Subcutaneous adipose tissue (tissue), 4 donors: ENCODE measurements around the gene SNX6. TPM values are rescaled to one million over a fixed set of nuclear protein-coding genes. Genes with fewer than 3 reads are reported as not detected.

Experiments used
- total RNA-seq, 4 donors: library from RNA; depleted of rRNA; stranded (reverse); fragments of >200 nt; gene quantifications; one replicate each; pipeline ENCODE4 v1.1.0, GENCODE V29; 2016
- TF ChIP-seq, protein P1 (sequence below): fragments of 450-650 bp; IDR thresholded peaks from one replicate; pipeline ENCODE4 v1.5.1; 2016; ENCODE audit warnings: low read depth, mild to moderate bottlenecking, control low read depth, antibody characterized with exemption, moderate library complexity

Gene SNX6
- total RNA-seq, 4 donors from 2014 or later: 68.6 to 211 (median 156) TPM

DNA sequence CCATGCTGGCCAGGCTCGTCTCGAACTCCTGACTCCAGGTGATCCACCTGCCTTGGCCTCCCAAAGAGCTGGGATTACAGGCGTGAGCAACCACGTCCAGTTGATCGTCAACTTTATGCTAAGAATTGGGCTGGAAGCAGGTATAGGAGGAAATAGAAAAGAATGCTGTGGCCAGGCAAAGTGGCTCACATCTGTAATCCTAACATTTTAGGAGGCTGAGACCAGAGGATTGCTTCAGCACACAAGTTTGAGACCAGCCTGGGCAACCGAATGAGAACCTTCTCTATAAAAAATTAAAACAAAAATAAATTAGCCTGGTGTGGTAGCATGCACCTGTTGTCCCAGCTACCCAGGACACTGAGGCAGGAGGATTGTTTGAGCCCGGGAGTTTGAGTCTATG lies 37.1 kb upstream of the SNX6 start:
- TF ChIP-seq, protein P1, sequence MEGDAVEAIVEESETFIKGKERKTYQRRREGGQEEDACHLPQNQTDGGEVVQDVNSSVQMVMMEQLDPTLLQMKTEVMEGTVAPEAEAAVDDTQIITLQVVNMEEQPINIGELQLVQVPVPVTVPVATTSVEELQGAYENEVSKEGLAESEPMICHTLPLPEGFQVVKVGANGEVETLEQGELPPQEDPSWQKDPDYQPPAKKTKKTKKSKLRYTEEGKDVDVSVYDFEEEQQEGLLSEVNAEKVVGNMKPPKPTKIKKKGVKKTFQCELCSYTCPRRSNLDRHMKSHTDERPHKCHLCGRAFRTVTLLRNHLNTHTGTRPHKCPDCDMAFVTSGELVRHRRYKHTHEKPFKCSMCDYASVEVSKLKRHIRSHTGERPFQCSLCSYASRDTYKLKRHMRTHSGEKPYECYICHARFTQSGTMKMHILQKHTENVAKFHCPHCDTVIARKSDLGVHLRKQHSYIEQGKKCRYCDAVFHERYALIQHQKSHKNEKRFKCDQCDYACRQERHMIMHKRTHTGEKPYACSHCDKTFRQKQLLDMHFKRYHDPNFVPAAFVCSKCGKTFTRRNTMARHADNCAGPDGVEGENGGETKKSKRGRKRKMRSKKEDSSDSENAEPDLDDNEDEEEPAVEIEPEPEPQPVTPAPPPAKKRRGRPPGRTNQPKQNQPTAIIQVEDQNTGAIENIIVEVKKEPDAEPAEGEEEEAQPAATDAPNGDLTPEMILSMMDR: no peak

DNA sequence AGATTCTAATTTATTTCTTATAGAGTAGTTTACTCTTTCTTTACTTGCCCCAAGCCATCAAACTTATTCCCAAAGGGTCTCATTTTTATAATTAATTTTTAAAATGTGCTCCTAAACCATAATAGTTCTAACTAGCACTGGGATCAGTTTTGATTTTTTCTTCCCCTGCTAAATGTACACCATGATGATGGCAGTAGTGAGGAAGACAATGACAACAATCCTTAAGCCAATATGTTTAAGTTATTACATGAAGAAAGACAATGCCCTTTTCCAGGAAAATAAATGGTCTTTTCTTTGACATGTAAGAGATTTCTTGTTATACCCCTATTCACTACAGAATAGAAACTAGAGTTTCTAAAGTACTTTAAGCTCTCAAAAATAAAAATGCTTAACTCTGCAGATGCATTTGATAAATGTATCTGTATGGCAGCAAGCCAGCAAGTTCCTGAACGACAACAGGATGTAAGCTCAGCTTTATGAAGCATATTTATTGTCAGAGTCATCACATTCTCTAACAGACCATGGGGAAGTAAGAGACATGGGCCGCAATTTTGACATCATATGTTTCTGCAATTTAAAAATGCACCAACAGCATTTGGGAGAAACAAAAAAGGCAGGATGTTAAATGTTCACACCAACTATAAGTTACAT lies 36.0 kb upstream of the SNX6 start:
- TF ChIP-seq, protein P1: no peak

DNA sequence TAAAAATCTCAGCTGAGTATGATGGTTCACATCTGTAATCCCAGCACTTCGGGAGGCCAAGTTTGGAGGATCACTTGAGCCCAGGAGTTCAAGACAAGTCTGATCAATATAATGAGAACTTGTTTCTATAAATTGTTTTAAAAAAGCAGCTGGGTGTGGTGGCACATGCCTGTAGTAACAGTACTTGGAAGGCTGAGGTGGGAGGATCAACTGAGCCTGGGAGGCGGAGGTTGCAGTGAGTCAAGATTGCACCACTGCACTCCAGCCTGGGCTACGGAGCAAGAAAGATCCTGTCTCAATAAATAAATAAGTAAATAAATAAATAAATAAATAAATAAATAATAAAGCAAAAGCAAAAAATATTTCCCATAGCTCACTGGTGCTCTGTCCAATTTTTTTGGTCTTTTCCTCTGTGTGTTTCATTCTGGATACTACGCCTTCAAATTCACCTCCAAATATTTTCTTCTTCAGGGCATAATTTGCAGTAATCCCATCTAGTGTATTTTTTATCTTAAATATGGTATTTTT lies 32.7 kb upstream of the SNX6 start:
- TF ChIP-seq, protein P1: no peak

DNA sequence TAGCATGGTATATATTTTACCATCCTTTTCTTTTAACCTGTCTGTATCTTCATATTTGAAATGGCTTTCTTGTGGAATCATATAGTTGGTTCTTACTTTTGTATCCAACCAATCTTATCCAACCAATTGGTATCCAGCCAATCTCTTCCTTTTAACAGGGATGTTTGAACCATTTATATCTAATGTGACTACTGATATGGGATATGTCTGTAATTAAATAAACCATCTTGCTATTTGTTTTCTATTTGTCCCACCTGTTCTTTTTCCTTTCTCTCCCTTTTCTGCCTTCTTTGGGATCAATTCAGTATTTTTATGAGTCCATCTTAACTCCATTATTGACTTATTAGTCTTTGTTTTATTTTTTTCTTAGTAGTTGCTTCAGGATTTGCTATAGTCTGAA lies 30.8 kb upstream of the SNX6 start:
- TF ChIP-seq, protein P1: no peak

DNA sequence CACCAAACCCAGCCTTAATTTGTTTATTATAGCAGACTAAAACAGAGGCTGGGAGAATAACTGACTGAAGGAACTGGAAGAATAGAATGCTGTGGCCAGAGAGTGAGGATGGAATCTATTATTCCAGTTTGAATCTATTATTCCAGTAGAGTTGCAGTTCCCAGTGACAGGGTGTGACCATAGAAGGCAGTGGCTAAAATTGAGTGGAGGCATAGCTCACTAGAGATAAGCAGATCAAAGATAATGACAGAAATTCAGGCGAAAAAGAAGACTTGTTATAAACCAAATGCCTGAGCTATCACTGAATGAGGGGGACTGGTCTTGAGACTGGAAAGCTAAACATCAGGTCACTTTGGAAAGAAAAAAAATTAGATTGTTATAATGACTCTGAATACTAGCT lies 26.0 kb upstream of the SNX6 start:
- TF ChIP-seq, protein P1: no peak

DNA sequence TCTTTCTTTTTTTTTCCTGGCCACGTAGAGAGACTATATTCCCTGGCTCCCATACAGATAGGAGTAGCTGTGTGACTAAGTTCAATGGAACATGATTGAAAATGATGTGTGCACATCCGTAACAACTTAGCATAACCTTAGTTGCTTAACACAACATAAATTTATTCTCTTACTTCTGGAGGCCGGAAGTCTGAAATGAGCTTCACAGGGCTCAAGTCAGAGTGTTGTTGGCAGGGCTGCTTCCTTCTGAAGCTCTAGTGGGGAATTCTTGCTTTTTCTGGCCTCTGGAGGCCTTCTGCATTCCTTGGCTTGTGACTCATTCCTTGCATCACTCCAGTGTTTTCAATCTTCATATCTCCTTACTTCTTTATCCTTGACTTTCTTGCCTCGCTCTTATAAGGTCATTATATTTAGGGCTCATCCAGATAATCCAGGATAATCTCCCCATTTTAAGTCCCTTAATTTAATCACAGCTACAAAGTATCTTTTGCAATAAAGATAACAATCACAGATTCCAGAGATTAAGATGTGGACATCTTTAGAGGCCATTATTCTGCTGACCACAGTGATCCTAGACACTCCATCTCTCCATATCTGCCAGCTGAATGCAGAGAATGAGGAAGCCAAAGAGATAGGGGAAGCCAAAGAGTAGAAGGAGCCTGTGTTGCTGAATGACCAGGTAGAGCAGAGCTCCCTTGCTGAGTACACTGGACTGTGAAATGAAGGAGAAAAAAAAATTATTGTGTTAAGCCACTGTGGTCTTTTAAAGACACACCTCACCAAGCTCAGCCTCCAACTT lies 21.0 kb upstream of the SNX6 start:
- TF ChIP-seq, protein P1: no peak

DNA sequence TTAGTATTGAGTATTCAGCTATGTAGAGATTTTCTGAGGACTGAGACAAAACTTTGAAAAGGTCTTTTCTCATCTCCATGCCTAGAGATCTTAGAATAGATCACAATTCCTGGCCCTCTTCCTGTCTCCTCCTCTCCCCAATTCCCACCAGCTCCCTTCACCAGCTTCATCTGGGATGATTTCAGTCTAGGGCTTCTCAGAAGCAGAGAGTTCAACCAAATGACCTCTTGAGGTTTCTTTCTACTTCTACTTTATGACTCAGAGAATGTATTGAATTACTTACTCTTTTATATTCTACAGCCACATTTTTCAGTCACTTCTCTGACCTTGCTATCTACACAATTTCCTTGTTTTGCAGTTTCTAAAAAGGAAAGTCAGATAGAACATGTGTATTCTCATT lies 19.4 kb upstream of the SNX6 start:
- TF ChIP-seq, protein P1: no peak
